Measurements from ENCODE around the gene UQCC5. TPM values are rescaled to one million over a fixed set of nuclear protein-coding genes. Genes with fewer than 3 reads are reported as not detected.

Gene UQCC5
- total RNA-seq, 4 donors from 2014 or later, result 1.9 to 47.5 (median 18.7) TPM

DNA sequence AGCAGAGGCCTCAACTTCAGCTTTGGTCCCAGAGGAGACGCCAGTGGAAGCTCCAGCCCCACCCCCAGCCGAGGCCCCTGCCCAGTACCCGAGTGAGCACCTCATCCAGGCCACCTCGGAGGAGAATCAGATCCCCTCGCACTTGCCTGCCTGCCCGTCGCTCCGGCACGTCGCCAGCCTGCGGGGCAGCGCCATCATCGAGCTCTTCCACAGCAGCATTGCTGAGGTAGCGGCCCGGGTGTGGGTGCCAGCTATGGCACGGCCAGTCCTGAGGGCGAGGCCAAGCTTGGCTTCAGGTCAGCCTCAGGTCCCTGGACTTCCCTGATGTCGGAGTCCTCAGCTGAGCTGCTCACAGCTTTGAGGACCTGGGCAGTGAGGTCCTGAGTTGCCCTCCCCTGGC lies 47.0 kb upstream of the UQCC5 start:
- H3K36me3 ChIP-seq, result peaks cover 0 to 91% of the 10 kb centered on the region in 2 donors
- peak overlapping the region in 3 of 4 donors; percentile 52 to 74 (median 56) for H3K27ac ChIP-seq
- H3K27me3 ChIP-seq, result no peaks in the 10 kb centered on the region
- H3K4me1 ChIP-seq, result peaks cover 4 to 67% (median 11%) of the 10 kb centered on the region in 3 donors
- WGBS, 2 donors (ENCODE audit: low coverage in 1 of 2), result 87% methylated on average over 3 of the region's 18 CpGs; no CpG with 5 or more reads in 1 of the 2 donors
- no peak for ATAC-seq
- no peak overlapping the region for H3K4me3 ChIP-seq
- no peaks in the 10 kb centered on the region for H3K9me3 ChIP-seq
- no peak for TF ChIP-seq CTCF (IDR thresholded peaks at IDR 0.05)
- no peak for TF ChIP-seq POLR2AphosphoS5 (IDR thresholded peaks at IDR 0.05)
- TF ChIP-seq POLR2A (IDR thresholded peaks at IDR 0.05), result no peak
- TF ChIP-seq EP300 (IDR thresholded peaks at IDR 0.05), result no peak

- Histone ChIP-seq H3K27me3 (no peaks in the 10 kb centered on the region), H3K9me3 (no peaks in the 10 kb centered on the region), H3K4me3 (no peak overlapping the region), H3K36me3 (peaks cover 0 to 87% of the 10 kb centered on the region in 2 donors), H3K27ac (peak overlapping the region in 3 of 4 donors; percentile 52 to 74 (median 56)), H3K4me1 (peaks cover 0 to 67% (median 6%) of the 10 kb centered on the region in 3 donors)
- ATAC-seq, result no peak
- 80 to 83% methylated on average over 1 of the region's 22 CpGs for WGBS, 2 donors (ENCODE audit: low coverage in 1 of 2)
- TF ChIP-seq POLR2AphosphoS5 (IDR thresholded peaks at IDR 0.05), result no peak
Observed at GRCh38 chr3:52490035-52490938, 46.1 kb upstream of the UQCC5 start.

DNA sequence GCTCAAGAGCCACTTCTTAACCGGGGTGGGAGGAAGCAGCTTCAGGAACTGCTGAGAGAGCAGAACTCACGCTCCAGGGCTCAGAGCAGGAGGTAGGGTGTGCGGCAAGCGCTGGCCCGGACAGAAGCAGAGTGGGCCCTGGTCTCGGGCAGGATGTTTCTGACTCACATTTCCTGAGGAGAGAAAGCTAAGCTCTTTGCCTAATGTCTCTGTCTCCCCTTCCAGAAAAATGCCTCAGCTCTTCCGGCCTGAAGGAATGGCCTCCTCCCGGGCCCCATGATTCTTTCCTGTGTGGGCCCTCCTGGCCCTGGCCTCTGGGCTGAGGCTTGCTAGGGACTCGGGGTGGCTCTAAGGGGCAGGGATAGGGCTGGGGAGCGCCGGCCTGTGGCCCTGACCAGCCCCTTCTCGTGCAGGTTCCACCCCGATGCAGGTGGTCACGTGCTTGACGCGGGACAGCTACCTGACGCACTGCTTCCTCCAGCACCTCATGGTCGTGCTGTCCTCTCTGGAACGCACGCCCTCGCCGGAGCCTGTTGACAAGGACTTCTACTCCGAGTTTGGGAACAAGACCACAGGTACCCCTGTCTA lies 45.4 kb upstream of the UQCC5 start:
- Histone ChIP-seq H3K4me3 (no peak overlapping the region), H3K9me3 (no peaks in the 10 kb centered on the region), H3K4me1 (peaks cover 0 to 71% (median 6%) of the 10 kb centered on the region in 3 donors), H3K27ac (peak overlapping the region in 3 of 4 donors; percentile 52 to 74 (median 56)), H3K36me3 (peaks cover 0 to 79% of the 10 kb centered on the region in 2 donors), H3K27me3 (no peaks in the 10 kb centered on the region)
- ATAC-seq, result peak; percentile 52
- WGBS, 2 donors (ENCODE audit: low coverage in 1 of 2), result 81 to 90% methylated on average over 8 to 10 of the region's 23 CpGs
- TF ChIP-seq POLR2A (IDR thresholded peaks at IDR 0.05) (no peak), POLR2AphosphoS5 (IDR thresholded peaks at IDR 0.05) (peak; percentile 25), EP300 (IDR thresholded peaks at IDR 0.05) (no peak), CTCF (IDR thresholded peaks at IDR 0.05) (no peak)

- peaks cover 0 to 74% (median 6%) of the 10 kb centered on the region in 3 donors for H3K4me1 ChIP-seq
- peak overlapping the region in 2 of 4 donors; percentile 52 to 74 for H3K27ac ChIP-seq
- no peaks in the 10 kb centered on the region for H3K27me3 ChIP-seq
- TF ChIP-seq POLR2AphosphoS5 (IDR thresholded peaks at IDR 0.05) (no peak), POLR2A (IDR thresholded peaks at IDR 0.05) (no peak), CTCF (IDR thresholded peaks at IDR 0.05) (no peak), EP300 (IDR thresholded peaks at IDR 0.05) (no peak)
- H3K4me3 ChIP-seq, result no peak overlapping the region
- ATAC-seq, result no peak
- H3K36me3 ChIP-seq, result peaks cover 0 to 69% of the 10 kb centered on the region in 2 donors
- no peaks in the 10 kb centered on the region for H3K9me3 ChIP-seq
- no CpG with 5 or more reads among the region's 21 CpGs for WGBS, 2 donors (ENCODE audit: low coverage in 1 of 2)
Observed at GRCh38 chr3:52492059-52492458, 44.3 kb upstream of the UQCC5 start.

GRCh38 chr3:52493232-52494017 lies 43.0 kb upstream of the UQCC5 start:
- TF ChIP-seq EP300 (IDR thresholded peaks at IDR 0.05), result no peak
- no peak for TF ChIP-seq CTCF (IDR thresholded peaks at IDR 0.05)
- no peak for TF ChIP-seq POLR2A (IDR thresholded peaks at IDR 0.05)
- no peak for TF ChIP-seq POLR2AphosphoS5 (IDR thresholded peaks at IDR 0.05)
- H3K27ac ChIP-seq, result peak overlapping the region in 2 of 4 donors; percentile 76 to 78
- no peaks in the 10 kb centered on the region for H3K9me3 ChIP-seq
- ATAC-seq, result no peak
- peaks cover 0 to 55% of the 10 kb centered on the region in 2 donors for H3K36me3 ChIP-seq
- H3K4me3 ChIP-seq, result no peak overlapping the region
- WGBS, 2 donors (ENCODE audit: low coverage in 1 of 2), result no CpG with 5 or more reads among the region's 7 CpGs
- H3K4me1 ChIP-seq, result peaks cover 0 to 78% (median 6%) of the 10 kb centered on the region in 3 donors
- H3K27me3 ChIP-seq, result no peaks in the 10 kb centered on the region
